8988T (cell line): Measurements from ENCODE around the gene IBA57.

Experiments used
- DNase-seq: peaks from one replicate; pipeline ENCODE4 v3.0.0; 2011

The IBA57 gene

GRCh38 chr1:228145463-228146416 lies 19.9 kb upstream of the IBA57 start:
- DNase-seq: no peak

DNA sequence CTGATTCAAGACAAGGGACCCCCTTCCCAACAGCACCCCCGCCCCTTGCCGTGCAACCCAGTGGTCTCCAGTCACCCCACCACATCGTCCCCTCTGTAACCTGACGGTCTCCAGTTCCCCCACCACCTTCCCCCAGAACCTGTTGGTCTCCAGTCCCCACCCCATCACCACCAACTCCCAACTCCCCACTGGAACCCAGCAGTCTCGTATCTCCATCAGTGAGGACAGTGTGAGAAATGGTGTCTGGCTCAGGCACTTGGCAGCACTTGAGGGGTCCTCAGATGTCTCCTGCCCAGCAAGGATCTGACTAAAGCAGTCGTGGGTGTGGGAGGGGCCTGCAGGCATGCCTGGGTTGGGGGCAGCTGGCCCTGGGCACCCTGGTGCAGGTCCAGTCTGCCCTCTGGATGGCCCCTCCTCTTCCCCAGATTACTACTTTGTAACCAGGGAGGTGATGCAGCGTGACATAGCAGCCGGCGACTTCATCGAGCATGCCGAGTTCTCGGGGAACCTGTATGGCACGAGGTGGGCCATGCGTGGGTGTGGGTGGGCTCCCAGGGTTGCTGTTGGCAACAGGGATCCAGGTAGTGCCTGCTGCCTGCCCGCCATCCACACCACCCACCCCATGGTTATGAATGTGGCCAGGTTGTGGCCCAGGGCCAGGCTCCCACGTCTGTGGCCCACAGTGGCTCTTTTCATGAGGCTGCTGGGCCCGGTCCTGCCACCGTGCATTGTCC lies 19.0 kb upstream of the IBA57 start:
- DNase-seq: no peak

DNA sequence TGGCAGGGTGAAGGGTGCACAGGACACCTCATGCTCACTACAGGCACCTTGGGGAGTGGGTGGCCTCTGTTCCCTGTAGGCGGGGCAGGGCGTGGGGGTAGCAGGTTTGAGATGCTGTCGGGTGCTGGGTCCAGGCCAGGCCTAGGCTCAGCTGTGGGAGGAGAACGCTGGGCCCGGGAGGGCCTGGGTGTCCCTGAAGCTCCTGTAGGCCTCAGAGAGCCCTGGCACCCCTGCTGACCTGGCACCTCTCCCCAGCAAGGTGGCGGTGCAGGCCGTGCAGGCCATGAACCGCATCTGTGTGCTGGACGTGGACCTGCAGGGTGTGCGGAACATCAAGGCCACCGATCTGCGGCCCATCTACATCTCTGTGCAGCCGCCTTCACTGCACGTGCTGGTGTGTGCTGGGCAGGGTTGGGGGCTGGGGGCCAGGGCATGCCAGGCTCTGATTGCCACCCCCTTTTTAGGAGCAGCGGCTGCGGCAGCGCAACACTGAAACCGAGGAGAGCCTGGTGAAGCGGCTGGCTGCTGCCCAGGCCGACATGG lies 18.4 kb upstream of the IBA57 start:
- DNase-seq: no peak

GRCh38 chr1:228147768-228148167 lies 17.8 kb upstream of the IBA57 start:
- no peak for DNase-seq

DNA sequence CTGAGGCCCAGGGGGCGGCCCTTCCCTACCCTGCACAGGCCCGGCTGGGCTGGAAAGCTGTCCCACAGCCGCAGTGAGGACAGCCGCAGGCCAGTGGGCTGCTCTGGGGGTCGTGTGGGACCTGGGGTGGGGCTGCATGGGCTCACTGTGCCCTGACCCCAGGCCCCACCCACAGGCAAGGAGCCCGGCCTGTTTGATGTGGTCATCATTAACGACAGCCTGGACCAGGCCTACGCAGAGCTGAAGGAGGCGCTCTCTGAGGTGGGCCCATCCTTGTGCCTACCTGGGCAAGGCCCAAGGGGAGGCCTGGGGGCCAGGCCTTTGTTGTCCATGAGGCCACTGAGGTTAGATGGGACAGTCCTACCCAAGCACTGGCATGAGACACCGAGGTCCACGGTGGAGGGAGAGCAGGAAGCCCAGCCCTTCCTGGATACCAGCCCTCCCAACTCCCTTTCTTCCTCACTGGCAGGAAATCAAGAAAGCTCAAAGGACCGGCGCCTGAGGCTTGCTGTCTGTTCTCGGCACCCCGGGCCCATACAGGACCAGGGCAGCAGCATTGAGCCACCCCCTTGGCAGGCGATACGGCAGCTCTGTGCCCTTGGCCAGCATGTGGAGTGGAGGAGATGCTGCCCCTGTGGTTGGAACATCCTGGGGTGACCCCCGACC lies 17.3 kb upstream of the IBA57 start:
- no peak for DNase-seq

DNA sequence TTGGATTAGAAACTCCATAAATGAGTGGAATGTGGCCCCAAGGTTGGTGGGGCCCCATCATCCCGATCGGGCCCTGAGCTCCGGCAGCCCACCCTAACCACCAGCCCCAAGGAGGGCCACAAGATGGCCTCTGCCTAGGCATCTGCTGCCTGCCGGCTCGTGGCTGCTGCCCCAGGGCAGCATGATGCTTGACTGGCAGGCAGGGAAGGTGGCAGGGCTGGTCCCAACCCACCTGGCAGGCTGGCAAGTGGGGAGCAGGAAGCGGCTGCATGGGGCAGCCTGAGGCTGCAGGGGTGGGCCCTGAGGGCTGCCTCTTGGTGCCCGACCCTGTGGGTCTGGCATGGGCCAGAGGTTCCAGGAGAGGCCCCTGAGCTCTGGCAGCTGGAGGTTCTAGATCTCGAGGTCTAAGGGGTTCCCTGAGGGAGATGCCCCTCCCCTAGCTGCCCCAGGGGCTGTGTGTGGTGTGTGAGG lies 16.6 kb upstream of the IBA57 start:
- no peak for DNase-seq

DNA sequence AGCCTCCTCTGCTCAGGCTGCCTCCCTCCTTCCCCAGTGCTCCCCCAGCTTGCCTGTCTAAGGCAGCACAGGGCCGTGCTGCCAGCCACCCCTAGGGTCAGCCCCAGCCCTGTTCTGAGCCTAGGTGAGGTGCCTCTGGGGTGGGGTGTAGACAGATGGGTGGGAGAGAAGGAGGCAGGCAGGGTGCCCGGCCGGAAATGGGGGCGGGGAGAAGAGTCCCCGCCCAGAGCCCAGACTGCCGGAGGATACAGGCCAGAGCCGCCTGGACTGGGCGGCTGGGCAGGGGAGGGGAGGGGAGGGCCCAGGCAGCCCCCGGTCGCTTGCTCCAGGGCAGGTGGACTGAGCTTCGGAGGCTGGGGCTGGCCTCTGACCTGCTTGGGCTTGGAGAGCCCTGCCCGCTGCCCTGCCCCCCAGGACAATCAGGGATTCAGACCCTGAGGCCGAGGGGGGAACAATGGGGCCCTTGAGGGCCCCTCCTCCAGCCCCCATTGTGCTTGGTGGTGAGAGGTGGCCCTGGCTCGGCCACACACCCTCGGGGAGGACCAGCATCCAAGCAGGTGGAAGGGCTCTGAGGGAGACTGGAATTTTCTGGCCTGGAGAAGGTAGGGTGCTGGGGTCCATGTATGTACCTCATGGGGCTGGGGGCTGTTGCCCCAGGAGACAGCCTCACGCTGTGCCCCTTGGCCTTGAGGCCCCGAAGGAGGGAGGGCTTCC lies 16.0 kb upstream of the IBA57 start, which contains the start of gene GJC2:
TSS of gene GJC2 (plus strand) at position 525 of the 714 bp plus-strand sequence. CDS start 7,829 bp downstream, outside the sequence.
- no peak for DNase-seq

DNA sequence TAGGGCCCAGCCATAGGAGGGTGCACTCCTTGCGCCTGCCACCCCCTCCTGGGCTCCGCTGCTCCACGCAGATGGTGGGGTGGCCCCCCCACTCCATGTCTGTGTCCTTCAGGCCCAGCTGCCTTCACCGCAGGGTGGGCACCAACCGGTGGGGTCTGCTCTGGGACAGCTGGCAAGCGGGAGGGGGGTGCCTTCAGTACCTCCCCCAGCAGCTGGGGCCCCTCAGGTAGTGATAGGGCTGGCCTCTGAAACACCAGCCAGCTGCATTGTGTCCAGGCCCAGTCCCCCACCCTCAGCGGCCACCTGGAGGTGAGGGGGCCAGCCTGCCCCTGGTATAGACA lies 15.5 kb upstream of the IBA57 start:
- no peak for DNase-seq

GRCh38 chr1:228150461-228151179 lies 15.0 kb upstream of the IBA57 start:
- DNase-seq: no peak

DNA sequence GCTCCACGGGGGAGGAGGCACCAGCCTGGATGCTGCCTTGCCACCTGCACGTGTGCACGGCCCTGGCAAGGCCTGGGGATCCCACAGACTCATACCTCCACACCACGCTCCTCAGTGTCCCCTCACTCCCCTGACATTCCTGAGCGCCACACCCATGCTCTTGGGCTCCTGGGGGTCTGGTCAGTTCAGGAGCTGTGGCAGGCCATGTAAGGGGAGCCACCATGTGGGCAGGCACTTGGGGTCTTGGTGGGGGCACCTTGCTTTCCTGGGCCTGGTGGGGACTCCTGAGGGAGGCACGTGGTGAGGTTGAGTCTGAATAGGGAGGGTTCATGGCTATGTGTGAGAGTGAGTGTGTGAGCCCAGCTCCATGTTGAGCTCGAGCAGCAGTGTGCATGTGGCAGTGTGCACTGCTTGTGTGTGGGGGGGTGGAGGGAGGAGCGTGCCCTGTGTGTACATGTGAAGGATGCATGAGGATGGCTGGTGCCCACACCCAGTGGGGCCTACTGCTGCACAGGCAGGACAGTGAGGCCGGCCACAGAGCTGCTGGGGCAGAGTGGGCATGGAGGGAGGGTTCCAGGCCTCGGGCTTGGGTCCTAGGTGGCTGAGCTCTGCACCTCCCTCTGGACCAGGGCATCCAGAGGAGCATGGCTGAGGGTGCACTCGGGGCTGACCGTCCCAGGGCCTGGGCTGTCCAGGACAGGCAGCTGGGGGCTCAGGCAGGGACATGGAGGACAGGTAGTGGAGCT lies 14.3 kb upstream of the IBA57 start:
- no peak for DNase-seq

DNA sequence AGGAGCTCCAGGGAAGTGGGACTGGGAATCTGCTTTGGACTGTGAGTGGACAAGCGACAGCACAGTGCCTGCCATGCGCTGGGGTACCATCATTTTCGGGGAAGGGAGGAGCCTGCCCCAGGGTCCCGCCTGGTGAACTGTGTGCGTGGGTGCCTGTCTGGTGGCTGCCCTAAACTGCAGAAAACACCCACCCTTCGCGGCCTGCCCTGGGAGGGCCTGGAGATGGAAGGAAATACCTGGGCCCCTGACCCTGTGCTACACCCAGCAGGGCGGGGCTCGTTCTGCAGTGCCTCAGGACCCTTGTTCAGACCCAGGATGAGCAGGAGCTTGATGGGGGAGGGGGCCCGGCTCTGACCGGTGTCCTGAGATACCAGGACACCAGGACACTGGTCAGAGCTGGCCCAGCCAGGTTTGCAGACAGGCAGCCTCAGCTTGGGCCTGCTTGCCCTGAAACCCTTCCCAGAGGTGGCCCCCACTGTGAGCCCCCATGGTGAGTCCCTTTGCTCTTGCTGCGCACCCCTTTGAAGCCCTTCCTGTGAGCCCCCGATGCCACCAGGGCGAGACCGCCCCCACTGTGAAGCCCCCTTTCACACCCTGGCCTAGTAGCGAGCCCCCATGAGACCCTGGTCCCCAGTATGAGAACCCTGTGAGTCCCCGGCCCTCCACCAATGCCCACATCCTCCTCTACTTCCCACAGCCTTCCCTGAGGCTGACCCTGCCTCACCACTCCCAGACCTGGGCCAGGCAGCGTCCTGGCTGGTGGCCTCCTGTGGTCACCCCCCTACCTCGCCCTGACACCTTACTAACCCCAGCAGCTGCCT lies 13.3 kb upstream of the IBA57 start:
- DNase-seq: no peak

- DNase-seq: no peak
Observed at GRCh38 chr1:228152918-228153258, 12.7 kb upstream of the IBA57 start.

- DNase-seq: no peak
Observed at GRCh38 chr1:228154021-228154669, 11.5 kb upstream of the IBA57 start.

GRCh38 chr1:228154670-228155571 lies 10.7 kb upstream of the IBA57 start:
- no peak for DNase-seq

- DNase-seq: no peak
Observed at GRCh38 chr1:228155596-228156514, 9.7 kb upstream of the IBA57 start.

GRCh38 chr1:228156515-228156881 lies 9.1 kb upstream of the IBA57 start:
- no peak for DNase-seq

- DNase-seq: no peak
Observed at GRCh38 chr1:228156941-228157728, 8.5 kb upstream of the IBA57 start.
